GM23338 (cell line): ENCODE results near the gene MBOAT7. TPM values are rescaled to one million over a fixed set of nuclear protein-coding genes. Genes with fewer than 3 reads are reported as not detected.
A peak's percentile ranks its signal among the peaks of the same experiment; 100 is the strongest.

Source experiments
- ATAC-seq: fragments of 200-7000 bp; cut with Tn5 transposase; 3 replicates; pipeline ENCODE4 v1.9.1; 2020
- DNase-seq: peaks from one replicate; pipeline ENCODE4 v3.0.0-alpha.2; 2015; ENCODE audit warnings: low spot score
- H2AFZ ChIP-seq: fragments of 200-600 bp; sonication (generic); 2 replicates; pipeline ENCODE4 v1.8.0; 2016; ENCODE audit warnings: antibody characterized with exemption, mild to moderate bottlenecking, moderate library complexity
- H3F3A ChIP-seq: fragments of 200-600 bp; sonication (generic); replicated peaks from 2 replicates; pipeline ENCODE4 v1.8.0; 2017; ENCODE audit warnings: antibody characterized with exemption, mixed run types, low read depth
- H3K27ac ChIP-seq: fragments of 200-600 bp; sonication (generic); 2 replicates; pipeline ENCODE4 v1.6.1; 2016; ENCODE audit warnings: low read depth
- H3K27me3 ChIP-seq: fragments of 200-600 bp; sonication (generic); 2 replicates; pipeline ENCODE4 v1.8.0; 2016; ENCODE audit warnings: mild to moderate bottlenecking, mixed run types, moderate library complexity; ENCODE audit not compliant: insufficient read depth
- H3K36me3 ChIP-seq: fragments of 200-600 bp; sonication (generic); 2 replicates; pipeline ENCODE4 v1.8.0; 2016; ENCODE audit warnings: mild to moderate bottlenecking; ENCODE audit not compliant: insufficient read depth
- H3K4me1 ChIP-seq: fragments of 200-600 bp; sonication (generic); 2 replicates; pipeline ENCODE4 v1.8.0; 2016; ENCODE audit warnings: mild to moderate bottlenecking, moderate library complexity; ENCODE audit not compliant: insufficient read depth
- H3K4me2 ChIP-seq: fragments of 200-600 bp; sonication (generic); 2 replicates; pipeline ENCODE4 v1.7.1; 2017; ENCODE audit warnings: mixed run types
- H3K4me3 ChIP-seq: fragments of 200-600 bp; sonication (generic); 2 replicates; pipeline ENCODE4 v1.6.1; 2016; ENCODE audit warnings: mixed run types
- H3K79me2 ChIP-seq: fragments of 200-600 bp; sonication (generic); replicated peaks from 2 replicates; pipeline ENCODE4 v1.8.0; 2017; ENCODE audit warnings: mild to moderate bottlenecking; ENCODE audit not compliant: insufficient read depth
- H3K9me2 ChIP-seq: fragments of 200-600 bp; sonication (generic); 2 replicates; pipeline ENCODE4 v1.8.0; 2017; ENCODE audit not compliant: insufficient read depth
- H4K20me1 ChIP-seq: fragments of 200-600 bp; sonication (generic); replicated peaks from 2 replicates; pipeline ENCODE4 v1.8.0; 2017; ENCODE audit warnings: mild to moderate bottlenecking; ENCODE audit not compliant: insufficient read depth
- H3K27ac Mint-ChIP-seq: 2 replicates; pipeline ENCODE4 v1.8.0; 2020; ENCODE audit warnings: inconsistent platforms, mild to moderate bottlenecking, moderate library complexity, mixed read lengths
- H3K27me3 Mint-ChIP-seq: 3 replicates; pipeline ENCODE4 v1.8.0; 2022; ENCODE audit warnings: low read depth, mild to moderate bottlenecking, moderate library complexity, mixed read lengths, inconsistent platforms; ENCODE audit not compliant: insufficient read depth, poor library complexity
- H3K36me3 Mint-ChIP-seq: 3 replicates; pipeline ENCODE4 v1.8.0; 2021; ENCODE audit warnings: low read depth, mild to moderate bottlenecking, inconsistent platforms, moderate library complexity, mixed read lengths
- H3K4me1 Mint-ChIP-seq: 3 replicates; pipeline ENCODE4 v1.8.0; 2020; ENCODE audit warnings: mild to moderate bottlenecking, inconsistent platforms, mixed read lengths
- H3K4me3 Mint-ChIP-seq: 3 replicates; pipeline ENCODE4 v1.8.0; 2021; ENCODE audit warnings: moderate library complexity, mild to moderate bottlenecking, inconsistent platforms, mixed read lengths
- H3K9me3 Mint-ChIP-seq: 3 replicates; pipeline ENCODE4 v1.8.0; 2020; ENCODE audit warnings: moderate library complexity, mild to moderate bottlenecking, inconsistent platforms, mixed read lengths
- CREB1 ChIP-seq: fragments of 250-450 bp; sonication (Bioruptor Pico); IDR thresholded peaks from 2 replicates; pipeline ENCODE4 v1.5.0; 2020; ENCODE audit warnings: low read depth, mild to moderate bottlenecking, moderate library complexity
- EZH2 ChIP-seq: fragments of 200-600 bp; sonication (generic); IDR thresholded peaks from one replicate; pipeline ENCODE4 v1.8.0; 2017; ENCODE audit warnings: antibody characterized with exemption, mild to moderate bottlenecking, low read depth; ENCODE audit not compliant: unreplicated experiment
- POLR2AphosphoS5 ChIP-seq: IDR thresholded peaks from 2 replicates; pipeline ENCODE4 v1.6.1; 2016; ENCODE audit warnings: antibody characterized with exemption, low read depth
- REST ChIP-seq: IDR thresholded peaks from one replicate; pipeline ENCODE4 v1.6.1; 2018; ENCODE audit warnings: antibody characterized with exemption; ENCODE audit not compliant: unreplicated experiment
- STAT1 ChIP-seq: IDR thresholded peaks from one replicate; pipeline ENCODE4 v1.6.1; 2016; ENCODE audit warnings: antibody characterized with exemption; ENCODE audit not compliant: unreplicated experiment
- ZNF331 ChIP-seq: fragments of 250-450 bp; sonication (Bioruptor Pico); IDR thresholded peaks from 2 replicates; pipeline ENCODE4 v1.5.0; 2020; ENCODE audit warnings: low read depth, mild to moderate bottlenecking, moderate library complexity
- polyA plus RNA-seq: library from polyadenylated mRNA; unstranded; fragments of >200 nt; fragmentation: Nextera tagmentation; extraction: Ambion mirVana; gene quantifications from 2 replicates; pipeline ENCODE4 v1.2.1, GENCODE V29; 2016
- total RNA-seq: library from RNA; depleted of rRNA; stranded (reverse); fragments of >200 nt; shearing (Covaris generic); gene quantifications from 2 replicates; pipeline ENCODE4 v1.2.3, GENCODE V29; 2014
- TF ChIP-seq, protein P1 (sequence below), 2 experiments: fragments of 200-600 bp in 1 of 2; sonication (generic) in 1 of 2; conservative IDR thresholded peaks; 2 replicates each; pipeline versions ENCODE4 v1.5.1 to v1.6.1; 2016 to 2017; ENCODE audit warnings: antibody characterized with exemption in 2 of 2, low read depth in 2 of 2, mild to moderate bottlenecking in 2 of 2, moderate library complexity in 1 of 2

The MBOAT7 gene
- total and polyA plus RNA-seq, 2 experiments from 2014 or later: 77.8 to 184 TPM

- peaks cover 5% of the 10 kb centered on the region for H3K36me3 ChIP-seq
- H3K4me3 ChIP-seq: peak within 1 kb of the TSS; percentile 87
- peak within 1 kb of the TSS; percentile 60 for H3K27ac ChIP-seq
- H3K27ac Mint-ChIP-seq: peak within 1 kb of the TSS; percentile 93
- ATAC-seq (peak; percentile 2; the same call in 2 of the 3 replicates), DNase-seq (peak; percentile 47)
- no peaks in the 10 kb centered on the region for H3K9me2 ChIP-seq
- peaks cover 7% of the 10 kb centered on the region for H3K4me1 ChIP-seq
- TF ChIP-seq POLR2AphosphoS5 (peak; percentile 78), REST (no peak)
- TF ChIP-seq, protein P1, sequence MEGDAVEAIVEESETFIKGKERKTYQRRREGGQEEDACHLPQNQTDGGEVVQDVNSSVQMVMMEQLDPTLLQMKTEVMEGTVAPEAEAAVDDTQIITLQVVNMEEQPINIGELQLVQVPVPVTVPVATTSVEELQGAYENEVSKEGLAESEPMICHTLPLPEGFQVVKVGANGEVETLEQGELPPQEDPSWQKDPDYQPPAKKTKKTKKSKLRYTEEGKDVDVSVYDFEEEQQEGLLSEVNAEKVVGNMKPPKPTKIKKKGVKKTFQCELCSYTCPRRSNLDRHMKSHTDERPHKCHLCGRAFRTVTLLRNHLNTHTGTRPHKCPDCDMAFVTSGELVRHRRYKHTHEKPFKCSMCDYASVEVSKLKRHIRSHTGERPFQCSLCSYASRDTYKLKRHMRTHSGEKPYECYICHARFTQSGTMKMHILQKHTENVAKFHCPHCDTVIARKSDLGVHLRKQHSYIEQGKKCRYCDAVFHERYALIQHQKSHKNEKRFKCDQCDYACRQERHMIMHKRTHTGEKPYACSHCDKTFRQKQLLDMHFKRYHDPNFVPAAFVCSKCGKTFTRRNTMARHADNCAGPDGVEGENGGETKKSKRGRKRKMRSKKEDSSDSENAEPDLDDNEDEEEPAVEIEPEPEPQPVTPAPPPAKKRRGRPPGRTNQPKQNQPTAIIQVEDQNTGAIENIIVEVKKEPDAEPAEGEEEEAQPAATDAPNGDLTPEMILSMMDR (conservative IDR thresholded peaks at IDR 0.05; ENCODE audit: low read depth in 2 of 2): peak; percentile 16 to 17; a peak in 1 of 4 replicates
- H3K27me3 ChIP-seq: no peaks in the 10 kb centered on the region
- peak within 1 kb of the TSS; percentile 86 for H3K4me3 Mint-ChIP-seq
- peaks cover 36% of the 10 kb centered on the region for H3K36me3 Mint-ChIP-seq
- H3K4me2 ChIP-seq: peak within 1 kb of the TSS; percentile 93
- H3K9me3 Mint-ChIP-seq: peaks cover 7% of the 10 kb centered on the region
- H3K79me2 ChIP-seq: peaks cover 48% of the 10 kb centered on the region
- H3F3A ChIP-seq: peaks cover 16% of the 10 kb centered on the region
- peaks cover 24% of the 10 kb centered on the region for H3K27me3 Mint-ChIP-seq
- H2AFZ ChIP-seq: 0 out of 2 replicates have a peak within 1 kb of the TSS, but pooled peaks have one; percentile 0
- peaks cover 43% of the 10 kb centered on the region for H4K20me1 ChIP-seq
- H3K4me1 Mint-ChIP-seq: peaks cover 33% of the 10 kb centered on the region
Measured at GRCh38 chr19:54137699-54138488, 51.5 kb downstream of the MBOAT7 start, which contains the start of gene CNOT3. Gene CNOT3, plus strand, starts transcription at chr19:54137762. Its CDS starts 5,217 bp downstream, at chr19:54142979.

GRCh38 chr19:54136864-54137698 is 52.3 kb downstream of the MBOAT7 start:
- peaks cover 7% of the 10 kb centered on the region for H3K9me3 Mint-ChIP-seq
- H3K4me3 ChIP-seq: peak overlapping the region; percentile 87
- H3K27ac ChIP-seq: peak overlapping the region; percentile 29; the same call in 1 of the 2 replicates
- H3K79me2 ChIP-seq: peaks cover 41% of the 10 kb centered on the region
- H3K4me2 ChIP-seq: peak overlapping the region; percentile 93
- ATAC-seq (peak; percentile 85), DNase-seq (peak; percentile 100)
- peaks cover 21% of the 10 kb centered on the region for H3K27me3 Mint-ChIP-seq
- TF ChIP-seq ZNF331 (CRISPR knock-in tag): no peak
- TF ChIP-seq REST: no peak
- peak; percentile 94 for TF ChIP-seq POLR2AphosphoS5
- TF ChIP-seq EZH2: no peak
- peak; percentile 64; the same call in 1 of the 2 replicates for TF ChIP-seq CREB1
- no peak for TF ChIP-seq STAT1
- peaks cover 35% of the 10 kb centered on the region for H4K20me1 ChIP-seq
- 0 out of 2 replicates have a peak overlapping the region, but pooled peaks have one; percentile 0 for H2AFZ ChIP-seq
- H3K36me3 ChIP-seq: no peaks in the 10 kb centered on the region; the same call in 1 of the 2 replicates
- H3K4me1 ChIP-seq: peaks cover 7% of the 10 kb centered on the region
- H3K9me2 ChIP-seq: no peaks in the 10 kb centered on the region
- peak overlapping the region; percentile 93 for H3K27ac Mint-ChIP-seq
- H3K4me1 Mint-ChIP-seq: peaks cover 33% of the 10 kb centered on the region
- H3K4me3 Mint-ChIP-seq: peak overlapping the region; percentile 86
- no peaks in the 10 kb centered on the region for H3K27me3 ChIP-seq
- peaks cover 16% of the 10 kb centered on the region for H3F3A ChIP-seq
- H3K36me3 Mint-ChIP-seq: peaks cover 28% of the 10 kb centered on the region
